Hepatocyte (in vitro differentiated cells): ENCODE measurements around the gene DMD. TPM values are rescaled to one million over a fixed set of nuclear protein-coding genes. Genes with fewer than 3 reads are reported as not detected.

Experiments
- DNase-seq: peaks from one replicate; pipeline ENCODE4 v3.0.0-alpha.2; 2016; ENCODE audit warnings: low spot score
- H2AFZ ChIP-seq: fragments of 200-600 bp; sonication (generic); 2 replicates; pipeline ENCODE4 v1.6.0; 2016; ENCODE audit warnings: antibody characterized with exemption, mild to moderate bottlenecking
- H3K27ac ChIP-seq: fragments of 200-600 bp; sonication (generic); 2 replicates; pipeline ENCODE4 v1.5.1; 2016; ENCODE audit warnings: mild to moderate bottlenecking
- H3K27me3 ChIP-seq: fragments of 200-600 bp; sonication (generic); 2 replicates; pipeline ENCODE4 v1.6.1; 2016
- H3K36me3 ChIP-seq: fragments of 200-600 bp; sonication (generic); replicated peaks from 2 replicates; pipeline ENCODE4 v1.5.1; 2016; ENCODE audit warnings: low read depth; ENCODE audit not compliant: insufficient read depth
- H3K4me1 ChIP-seq: fragments of 200-600 bp; sonication (generic); 2 replicates; pipeline ENCODE4 v1.5.1; 2016; ENCODE audit warnings: mild to moderate bottlenecking, moderate library complexity; ENCODE audit not compliant: insufficient read depth
- H3K4me2 ChIP-seq: fragments of 200-600 bp; sonication (generic); 2 replicates; pipeline ENCODE4 v1.6.0; 2016
- H3K4me3 ChIP-seq: fragments of 200-600 bp; sonication (generic); 2 replicates; pipeline ENCODE4 v1.5.1; 2016; ENCODE audit warnings: mild to moderate bottlenecking
- H3K79me2 ChIP-seq: fragments of 200-600 bp; sonication (generic); 2 replicates; pipeline ENCODE4 v1.6.0; 2017; ENCODE audit warnings: mild to moderate bottlenecking
- H3K9me2 ChIP-seq: fragments of 200-600 bp; sonication (generic); replicated peaks from 2 replicates; pipeline ENCODE4 v1.6.0; 2017; ENCODE audit warnings: mild to moderate bottlenecking; ENCODE audit not compliant: insufficient read depth
- H3K9me3 ChIP-seq: fragments of 200-600 bp; sonication (generic); 2 replicates; pipeline ENCODE4 v1.5.1; 2016; ENCODE audit warnings: low read depth, mild to moderate bottlenecking
- H4K20me1 ChIP-seq: fragments of 200-600 bp; sonication (generic); 2 replicates; pipeline ENCODE4 v1.6.0; 2016; ENCODE audit warnings: mild to moderate bottlenecking; ENCODE audit not compliant: insufficient read depth, poor library complexity, severe bottlenecking
- EZH2 ChIP-seq: fragments of 200-600 bp; sonication (generic); IDR thresholded peaks from 2 replicates; pipeline ENCODE4 v1.6.1; 2016; ENCODE audit warnings: antibody characterized with exemption, mild to moderate bottlenecking, borderline replicate concordance
- EZH2phosphoT487 ChIP-seq: fragments of 200-600 bp; sonication (generic); IDR thresholded peaks from one replicate; pipeline ENCODE4 v1.6.1; 2018; ENCODE audit warnings: antibody characterized with exemption, mild to moderate bottlenecking, low read depth, moderate library complexity; ENCODE audit not compliant: unreplicated experiment, severe bottlenecking
- WGBS: methylation state at CpG from one replicate; pipeline ENCODE4 v1.1.6; 2016; ENCODE audit warnings: low lambda C conversion rate; ENCODE audit errors: missing lambda C conversion rate; 5-methylcytosine and 5-hydroxymethylcytosine counted together
- polyA plus RNA-seq: library from polyadenylated mRNA; unstranded; fragments of >200 nt; fragmentation: Nextera tagmentation; extraction: Ambion mirVana; gene quantifications from 2 replicates; pipeline ENCODE4 v1.2.1, GENCODE V29; 2016
- total RNA-seq: library from RNA; depleted of rRNA; stranded (reverse); fragments of >200 nt; gene quantifications from 2 replicates; pipeline ENCODE4 v1.2.3, GENCODE V29; 2014
- TF ChIP-seq, protein P1 (sequence below): fragments of 200-600 bp; sonication (generic); IDR thresholded peaks from 2 replicates; pipeline ENCODE4 v1.5.1; 2016; ENCODE audit warnings: antibody characterized with exemption, mild to moderate bottlenecking; ENCODE audit not compliant: poor library complexity

DMD gene
- total and polyA plus RNA-seq, 2 experiments from 2014 or later = 14.2 to 27.8 TPM

DNA sequence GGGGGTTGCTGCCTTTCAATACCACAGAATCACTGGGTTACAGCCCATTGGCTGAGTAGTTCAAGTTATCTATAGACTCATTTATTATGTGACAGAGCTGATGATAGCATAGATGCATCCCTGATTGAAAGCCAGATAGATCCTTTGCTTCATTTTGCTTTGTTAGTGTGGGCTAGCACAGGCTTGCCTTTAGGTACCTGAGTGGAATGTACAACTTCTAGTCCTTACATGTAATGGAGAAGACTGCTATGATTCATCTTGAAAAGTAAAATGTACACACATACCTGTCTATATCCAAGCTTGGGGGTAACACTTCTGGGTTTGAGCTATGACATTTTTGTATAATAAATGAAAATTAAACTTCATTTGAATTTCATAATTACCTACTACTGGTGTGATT lies 1913.5 kb downstream of the DMD start:
- Histone ChIP-seq H3K9me3 (no peaks in the 10 kb centered on the region), H4K20me1 (no peaks in the 10 kb centered on the region), H3K4me1 (no peaks in the 10 kb centered on the region), H2AFZ (no peak overlapping the region), H3K9me2 (no peaks in the 10 kb centered on the region), H3K4me3 (no peak overlapping the region), H3K36me3 (no peaks in the 10 kb centered on the region), H3K79me2 (no peaks in the 10 kb centered on the region), H3K27me3 (no peaks in the 10 kb centered on the region), H3K4me2 (no peak overlapping the region), H3K27ac (no peak overlapping the region)
- TF ChIP-seq, protein P1, sequence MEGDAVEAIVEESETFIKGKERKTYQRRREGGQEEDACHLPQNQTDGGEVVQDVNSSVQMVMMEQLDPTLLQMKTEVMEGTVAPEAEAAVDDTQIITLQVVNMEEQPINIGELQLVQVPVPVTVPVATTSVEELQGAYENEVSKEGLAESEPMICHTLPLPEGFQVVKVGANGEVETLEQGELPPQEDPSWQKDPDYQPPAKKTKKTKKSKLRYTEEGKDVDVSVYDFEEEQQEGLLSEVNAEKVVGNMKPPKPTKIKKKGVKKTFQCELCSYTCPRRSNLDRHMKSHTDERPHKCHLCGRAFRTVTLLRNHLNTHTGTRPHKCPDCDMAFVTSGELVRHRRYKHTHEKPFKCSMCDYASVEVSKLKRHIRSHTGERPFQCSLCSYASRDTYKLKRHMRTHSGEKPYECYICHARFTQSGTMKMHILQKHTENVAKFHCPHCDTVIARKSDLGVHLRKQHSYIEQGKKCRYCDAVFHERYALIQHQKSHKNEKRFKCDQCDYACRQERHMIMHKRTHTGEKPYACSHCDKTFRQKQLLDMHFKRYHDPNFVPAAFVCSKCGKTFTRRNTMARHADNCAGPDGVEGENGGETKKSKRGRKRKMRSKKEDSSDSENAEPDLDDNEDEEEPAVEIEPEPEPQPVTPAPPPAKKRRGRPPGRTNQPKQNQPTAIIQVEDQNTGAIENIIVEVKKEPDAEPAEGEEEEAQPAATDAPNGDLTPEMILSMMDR = no peak
- no peak for TF ChIP-seq EZH2phosphoT487
- no peak for TF ChIP-seq EZH2
- DNase-seq = no peak

DNA sequence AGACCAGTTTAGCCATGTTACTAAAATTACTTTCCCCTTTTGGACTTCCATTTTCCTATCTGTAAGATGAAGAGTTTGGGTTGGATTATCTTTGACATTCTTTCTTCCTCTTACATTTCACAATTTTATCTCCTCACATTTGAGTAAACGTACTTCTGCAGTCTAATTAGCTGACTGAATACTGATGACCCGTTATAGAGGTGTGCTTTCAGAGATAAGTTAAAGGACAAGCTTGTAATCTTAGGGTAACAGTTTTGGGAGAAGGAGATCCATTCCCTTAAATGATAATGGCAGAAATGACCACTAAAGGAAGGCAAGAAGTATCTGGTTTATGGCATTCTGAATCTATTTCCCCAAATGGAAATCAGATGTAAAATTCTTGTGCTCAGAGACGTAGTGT lies 1916.9 kb downstream of the DMD start:
- Histone ChIP-seq H2AFZ (no peak overlapping the region), H3K4me1 (no peaks in the 10 kb centered on the region), H3K9me2 (no peaks in the 10 kb centered on the region), H3K27ac (no peak overlapping the region), H3K4me2 (no peak overlapping the region), H3K36me3 (no peaks in the 10 kb centered on the region), H3K9me3 (no peaks in the 10 kb centered on the region), H3K27me3 (no peaks in the 10 kb centered on the region), H3K4me3 (no peak overlapping the region), H3K79me2 (no peaks in the 10 kb centered on the region), H4K20me1 (no peaks in the 10 kb centered on the region)
- no peak for DNase-seq
- WGBS = 69% methylated on average over 3 of the region's 3 CpGs
- TF ChIP-seq, protein P1 = no peak
- no peak for TF ChIP-seq EZH2phosphoT487
- no peak for TF ChIP-seq EZH2

DNA sequence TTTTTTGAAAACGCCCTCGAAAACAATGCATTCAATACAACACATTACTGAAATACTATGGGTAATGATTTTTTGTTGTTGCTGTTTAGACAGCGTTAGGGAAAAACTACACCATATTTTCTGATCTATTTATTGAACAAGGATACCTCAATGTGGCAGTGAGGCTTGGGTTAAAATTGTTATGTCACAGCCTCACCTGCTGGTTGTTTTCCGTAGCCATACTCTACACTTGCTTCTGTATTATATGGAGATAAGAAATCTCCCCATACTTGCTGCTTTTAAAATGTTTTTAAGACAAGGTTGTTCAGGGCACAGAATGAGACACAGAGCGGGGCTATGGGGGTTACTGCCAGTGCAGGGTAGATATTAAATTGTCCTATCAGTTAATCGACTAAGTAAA lies 1917.9 kb downstream of the DMD start:
- no peak overlapping the region for H3K27ac ChIP-seq
- H3K27me3 ChIP-seq = no peaks in the 10 kb centered on the region
- no peaks in the 10 kb centered on the region for H3K36me3 ChIP-seq
- H2AFZ ChIP-seq = no peak overlapping the region
- no peaks in the 10 kb centered on the region for H4K20me1 ChIP-seq
- no peaks in the 10 kb centered on the region for H3K9me3 ChIP-seq
- no peak overlapping the region for H3K4me2 ChIP-seq
- TF ChIP-seq EZH2phosphoT487 (no peak), EZH2 (no peak)
- H3K4me3 ChIP-seq = no peak overlapping the region
- H3K4me1 ChIP-seq = no peaks in the 10 kb centered on the region
- no peaks in the 10 kb centered on the region for H3K9me2 ChIP-seq
- 72% methylated on average over 6 of the region's 6 CpGs for WGBS
- H3K79me2 ChIP-seq = no peaks in the 10 kb centered on the region
- no peak for DNase-seq

DNA sequence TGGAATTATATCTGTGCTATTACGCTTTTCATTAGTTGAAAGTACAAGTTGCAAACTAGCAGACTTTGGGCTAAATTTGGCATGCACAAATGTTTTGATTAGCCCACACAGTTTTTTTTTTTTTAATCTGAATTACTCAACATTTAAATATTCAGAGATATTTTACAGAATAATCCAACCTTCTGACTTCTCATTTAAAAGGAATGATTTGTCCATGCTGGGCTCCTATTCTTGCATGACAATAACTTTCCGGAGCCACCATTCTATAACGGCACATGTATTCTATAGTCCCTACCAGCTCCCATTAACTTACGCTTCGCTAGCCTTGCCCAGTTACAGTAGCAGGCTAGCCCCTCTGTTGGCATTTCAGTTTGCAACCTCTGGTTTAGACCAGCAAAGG lies 1920.2 kb downstream of the DMD start:
- Histone ChIP-seq H3K36me3 (no peaks in the 10 kb centered on the region), H3K27ac (no peak overlapping the region), H3K4me2 (no peak overlapping the region), H3K9me2 (no peaks in the 10 kb centered on the region), H3K9me3 (no peaks in the 10 kb centered on the region), H2AFZ (no peak overlapping the region), H3K4me3 (no peak overlapping the region), H4K20me1 (no peaks in the 10 kb centered on the region), H3K4me1 (no peaks in the 10 kb centered on the region), H3K27me3 (no peaks in the 10 kb centered on the region), H3K79me2 (no peaks in the 10 kb centered on the region)
- 88% methylated on average over 5 of the region's 5 CpGs for WGBS
- DNase-seq = no peak
- TF ChIP-seq, protein P1 = no peak
- TF ChIP-seq EZH2 (no peak), EZH2phosphoT487 (no peak)
